ENCODE data around the gene HCFC1. TPM values are rescaled to one million over a fixed set of nuclear protein-coding genes. Genes with fewer than 3 reads are reported as not detected.

The HCFC1 gene
- total RNA-seq, 1 experiment from 2014 or later = 64.9 TPM

- DNase-seq = no peak
- H3K36me3 ChIP-seq (replicated peaks; ENCODE audit: control insufficient read depth, insufficient read depth, low read length) = peaks cover 2% of the 10 kb centered on the region
Observed at GRCh38 chrX:153934148-153934761, 37.4 kb downstream of the HCFC1 start.

DNA sequence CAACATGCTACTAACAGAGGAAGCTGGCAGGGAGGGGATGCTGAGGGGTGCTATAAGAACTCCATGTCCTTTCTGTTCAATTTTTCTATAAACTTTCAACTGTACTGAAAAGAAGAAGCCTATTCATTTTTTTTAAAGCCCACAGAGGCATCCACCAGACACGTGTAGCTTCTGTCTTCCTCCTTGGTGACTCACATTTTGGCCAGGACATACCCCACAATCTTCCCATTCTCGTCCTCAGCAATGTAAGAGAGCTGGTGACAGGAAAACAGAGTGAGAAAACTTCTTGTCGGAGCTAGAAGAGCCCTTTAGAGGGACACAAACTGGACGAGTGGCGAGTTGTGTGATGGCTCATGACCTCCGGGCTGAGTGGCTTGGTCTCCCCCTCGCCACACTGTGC is 37.9 kb downstream of the HCFC1 start:
- no peaks in the 10 kb centered on the region for H3K27me3 ChIP-seq (ENCODE audit: control insufficient read depth, insufficient read depth, low read length)
- H3K36me3 ChIP-seq (replicated peaks; ENCODE audit: control insufficient read depth, insufficient read depth, low read length) = peaks cover 2% of the 10 kb centered on the region
- DNase-seq = no peak
- no peak overlapping the region; the same call in 1 of the 2 replicates for H3K4me3 ChIP-seq (ENCODE audit: insufficient read depth, low read depth, low read length)

More at GRCh38 chrX:153934148-153934761, 37.4 kb downstream of the HCFC1 start:
- Histone ChIP-seq H3K27me3 (ENCODE audit: control insufficient read depth, insufficient read depth, low read length) (no peaks in the 10 kb centered on the region), H3K4me3 (ENCODE audit: insufficient read depth, low read depth, low read length) (peak overlapping the region; percentile 60)

DNA sequence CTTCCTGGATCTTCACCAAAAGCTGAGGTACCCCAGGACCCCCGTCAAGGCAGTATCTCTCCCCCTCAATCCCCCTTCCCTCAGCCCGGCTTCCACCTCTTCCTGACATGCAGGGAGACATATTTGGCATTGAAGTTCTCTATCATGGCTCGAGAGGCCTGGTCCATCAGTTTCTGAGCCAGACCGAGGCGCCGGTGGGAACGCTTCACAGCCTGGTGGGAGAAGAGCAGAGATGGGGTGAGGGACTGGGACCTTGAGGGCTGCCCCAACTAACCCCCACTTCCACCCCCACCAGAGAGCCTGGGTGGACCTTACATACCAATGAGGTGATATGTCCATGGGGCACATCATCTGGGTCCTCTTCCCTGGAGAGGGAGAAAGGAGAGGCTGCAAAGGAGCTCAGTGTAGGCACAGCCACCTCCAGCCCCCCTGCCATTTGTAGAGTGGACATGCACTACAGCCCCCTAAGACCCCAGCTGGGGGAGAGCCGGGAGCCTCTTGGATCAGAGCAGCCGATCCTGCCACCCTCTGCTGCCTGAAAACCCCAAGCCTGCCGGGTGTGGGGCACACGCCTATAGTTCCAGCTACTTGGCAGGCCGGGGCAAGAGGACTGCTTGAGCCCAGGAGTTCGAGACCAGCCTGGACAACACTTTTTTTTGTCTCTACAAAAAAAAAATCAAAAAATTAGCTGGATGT is 39.2 kb downstream of the HCFC1 start:
- H3K36me3 ChIP-seq (replicated peaks; ENCODE audit: control insufficient read depth, insufficient read depth, low read length) = peaks cover 2% of the 10 kb centered on the region
- DNase-seq = no peak
- H3K4me3 ChIP-seq (ENCODE audit: insufficient read depth, low read depth, low read length) = no peak overlapping the region
- no peaks in the 10 kb centered on the region for H3K27me3 ChIP-seq (ENCODE audit: control insufficient read depth, insufficient read depth, low read length)

DNA sequence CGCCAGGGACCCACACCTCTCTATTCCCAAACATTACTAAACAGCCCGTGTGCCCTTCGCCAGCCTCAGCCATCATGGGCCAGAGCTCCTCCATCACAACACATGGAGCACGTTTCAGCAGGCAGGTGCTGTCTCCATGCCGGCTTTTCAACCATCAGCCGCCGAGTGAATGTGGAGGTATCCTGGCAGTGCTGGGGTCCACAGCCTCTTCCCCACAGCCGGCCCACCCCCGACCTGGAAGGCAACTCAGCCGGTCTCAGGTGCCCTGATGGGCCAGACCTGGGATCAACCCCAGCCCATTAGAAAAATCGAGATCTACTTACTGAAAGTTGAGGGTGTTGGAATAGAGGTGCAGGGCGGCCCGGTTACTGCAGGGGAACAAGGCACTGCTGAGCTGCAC is 39.9 kb downstream of the HCFC1 start:
- DNase-seq = no peak
- H3K36me3 ChIP-seq (replicated peaks; ENCODE audit: control insufficient read depth, insufficient read depth, low read length) = peaks cover 2% of the 10 kb centered on the region
- no peaks in the 10 kb centered on the region for H3K27me3 ChIP-seq (ENCODE audit: control insufficient read depth, insufficient read depth, low read length)
- no peak overlapping the region for H3K4me3 ChIP-seq (ENCODE audit: insufficient read depth, low read depth, low read length)

- H3K36me3 ChIP-seq (replicated peaks; ENCODE audit: control insufficient read depth, insufficient read depth, low read length) = peaks cover 2% of the 10 kb centered on the region
- H3K4me3 ChIP-seq (ENCODE audit: insufficient read depth, low read depth, low read length) = no peak overlapping the region
- no peak for DNase-seq
- no peaks in the 10 kb centered on the region for H3K27me3 ChIP-seq (ENCODE audit: control insufficient read depth, insufficient read depth, low read length)
Observed at GRCh38 chrX:153931151-153931550, 40.5 kb downstream of the HCFC1 start.

DNA sequence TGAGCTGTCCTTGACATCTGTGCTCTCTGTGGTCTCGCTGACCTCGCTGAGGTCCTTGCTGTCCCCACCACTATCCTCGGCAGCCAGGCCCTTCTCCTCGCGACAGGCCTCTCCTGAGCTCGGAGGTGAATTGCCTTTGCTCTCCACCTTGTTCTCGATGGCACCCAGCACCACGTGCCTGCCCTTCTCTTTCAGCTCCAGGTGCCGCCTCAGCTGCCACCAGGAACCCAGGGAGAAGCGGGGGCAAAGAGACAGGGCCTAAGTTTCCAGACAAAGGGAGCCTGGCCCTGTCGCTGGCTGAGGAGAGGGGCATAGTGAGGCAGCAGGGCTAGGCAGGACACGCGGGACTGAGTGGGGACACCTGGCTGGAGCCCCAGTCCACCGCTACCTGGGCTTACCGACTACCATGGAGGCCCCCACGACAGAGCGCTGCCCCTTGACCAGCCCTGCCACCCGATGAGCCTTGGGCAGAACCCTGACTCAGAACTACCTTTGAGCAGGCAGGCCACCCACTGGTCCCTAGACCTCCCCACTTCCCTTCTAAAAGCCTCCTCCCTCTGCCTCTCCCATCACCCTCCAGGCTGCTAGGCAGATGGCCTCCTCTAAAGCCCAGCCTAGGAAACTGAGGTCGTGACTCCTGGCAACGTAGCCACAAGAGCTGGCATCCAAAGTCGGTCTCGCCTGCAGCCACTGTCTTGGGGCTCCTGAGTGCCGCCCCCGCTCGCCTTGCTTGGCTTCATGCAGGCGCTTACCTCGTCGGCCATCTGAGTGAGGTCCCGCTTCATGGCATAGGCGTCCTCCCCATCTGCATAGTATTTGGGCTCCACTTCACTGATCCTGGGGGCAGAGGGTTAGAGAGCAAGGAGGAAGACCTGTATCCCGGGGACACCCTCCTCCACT is 41.4 kb downstream of the HCFC1 start:
- Histone ChIP-seq H3K4me3 (ENCODE audit: insufficient read depth, low read depth, low read length) (no peak overlapping the region), H3K36me3 (replicated peaks; ENCODE audit: control insufficient read depth, insufficient read depth, low read length) (peaks cover 2% of the 10 kb centered on the region), H3K27me3 (ENCODE audit: control insufficient read depth, insufficient read depth, low read length) (no peaks in the 10 kb centered on the region)
- no peak for DNase-seq

DNA sequence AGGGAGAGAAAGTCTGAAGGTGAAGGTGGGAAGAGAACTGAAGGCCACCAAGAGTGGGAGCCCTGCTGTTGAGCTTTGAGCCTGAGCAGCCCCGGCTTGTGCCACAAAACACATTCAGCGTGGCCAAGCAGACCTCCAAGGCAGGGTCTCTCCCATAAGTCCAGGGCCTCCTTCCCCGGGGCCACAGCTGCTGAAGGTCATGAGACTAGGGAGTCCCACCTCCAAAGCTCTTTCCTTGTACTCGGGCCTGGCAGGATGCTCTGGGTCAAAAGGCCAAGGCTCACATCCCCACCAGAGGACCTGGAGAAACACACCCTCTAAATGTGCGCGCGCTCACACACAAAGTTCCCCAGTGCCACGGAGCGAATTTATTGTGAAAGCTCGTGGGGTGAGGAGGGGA is 42.0 kb downstream of the HCFC1 start:
- Histone ChIP-seq H3K4me3 (ENCODE audit: insufficient read depth, low read depth, low read length) (no peak overlapping the region), H3K36me3 (replicated peaks; ENCODE audit: control insufficient read depth, insufficient read depth, low read length) (peaks cover 2% of the 10 kb centered on the region), H3K27me3 (ENCODE audit: control insufficient read depth, insufficient read depth, low read length) (no peaks in the 10 kb centered on the region)
- no peak for DNase-seq

- Histone ChIP-seq H3K36me3 (replicated peaks; ENCODE audit: control insufficient read depth, insufficient read depth, low read length) (peaks cover 2% of the 10 kb centered on the region), H3K4me3 (ENCODE audit: insufficient read depth, low read depth, low read length) (no peak overlapping the region; the same call in 1 of the 2 replicates), H3K27me3 (ENCODE audit: control insufficient read depth, insufficient read depth, low read length) (no peaks in the 10 kb centered on the region)
- no peak for DNase-seq
Observed at GRCh38 chrX:153928846-153929245, 42.8 kb downstream of the HCFC1 start.

DNA sequence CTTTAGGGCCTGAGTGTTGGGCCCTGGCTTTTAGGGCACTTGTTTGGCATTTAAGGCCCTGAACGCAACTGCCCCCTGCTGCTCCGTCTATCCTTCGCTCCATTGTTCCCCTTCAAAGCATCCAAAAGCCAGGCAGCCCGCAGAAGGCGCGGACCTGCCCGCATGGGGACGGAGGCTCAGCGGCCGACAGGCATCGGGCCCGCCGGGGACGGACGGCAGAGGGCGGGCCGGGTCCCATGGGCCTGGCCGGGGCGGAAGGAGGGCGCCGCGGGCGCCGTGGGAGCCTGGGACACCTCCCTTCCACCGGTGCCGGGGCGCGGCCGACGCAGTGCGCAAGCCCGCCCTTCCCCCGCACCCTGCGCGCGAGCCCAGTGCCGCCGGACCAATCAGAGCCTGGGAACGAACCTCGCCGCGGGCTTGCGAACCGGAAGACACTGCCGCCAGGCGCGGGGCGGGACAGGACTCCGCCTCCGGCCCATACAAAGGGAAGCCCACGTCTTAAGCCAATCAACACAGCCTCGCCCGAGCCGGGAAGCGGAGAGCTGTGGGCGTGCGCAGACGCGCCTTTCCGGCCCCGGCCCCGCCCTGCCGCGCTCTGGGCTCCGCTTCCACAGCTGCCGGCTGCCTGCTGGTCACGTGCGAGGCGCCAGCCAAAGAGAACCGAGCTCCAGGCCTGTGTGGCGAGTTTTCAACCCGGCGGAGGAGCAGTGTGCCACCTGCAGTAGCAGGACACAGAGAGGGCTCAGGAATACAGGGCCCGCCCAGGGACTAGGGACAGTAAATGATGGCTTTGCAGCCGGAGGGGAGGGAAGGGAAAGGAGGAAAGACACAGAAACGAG is 43.5 kb downstream of the HCFC1 start:
- H3K4me3 ChIP-seq (ENCODE audit: insufficient read depth, low read depth, low read length) = peak overlapping the region; percentile 66
- H3K27me3 ChIP-seq (ENCODE audit: control insufficient read depth, insufficient read depth, low read length) = no peaks in the 10 kb centered on the region
- DNase-seq = peak; percentile 97
- H3K36me3 ChIP-seq (replicated peaks; ENCODE audit: control insufficient read depth, insufficient read depth, low read length) = peaks cover 2% of the 10 kb centered on the region

DNA sequence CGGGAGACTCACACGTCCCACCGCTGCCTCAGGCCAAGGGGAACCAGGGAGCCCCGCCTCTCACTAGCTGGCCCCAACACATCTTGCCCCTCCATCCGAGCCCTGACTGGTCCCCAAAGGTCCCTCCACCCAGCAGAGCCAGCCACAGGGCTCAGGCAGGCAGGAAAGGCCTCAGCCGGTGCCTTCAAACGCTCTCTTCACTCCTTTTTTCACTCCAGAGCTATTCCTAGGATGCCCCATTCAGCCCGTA is 44.0 kb downstream of the HCFC1 start:
- peak overlapping the region; percentile 66 for H3K4me3 ChIP-seq (ENCODE audit: insufficient read depth, low read depth, low read length)
- no peak for DNase-seq
- H3K36me3 ChIP-seq (replicated peaks; ENCODE audit: control insufficient read depth, insufficient read depth, low read length) = peaks cover 2% of the 10 kb centered on the region
- no peaks in the 10 kb centered on the region for H3K27me3 ChIP-seq (ENCODE audit: control insufficient read depth, insufficient read depth, low read length)

DNA sequence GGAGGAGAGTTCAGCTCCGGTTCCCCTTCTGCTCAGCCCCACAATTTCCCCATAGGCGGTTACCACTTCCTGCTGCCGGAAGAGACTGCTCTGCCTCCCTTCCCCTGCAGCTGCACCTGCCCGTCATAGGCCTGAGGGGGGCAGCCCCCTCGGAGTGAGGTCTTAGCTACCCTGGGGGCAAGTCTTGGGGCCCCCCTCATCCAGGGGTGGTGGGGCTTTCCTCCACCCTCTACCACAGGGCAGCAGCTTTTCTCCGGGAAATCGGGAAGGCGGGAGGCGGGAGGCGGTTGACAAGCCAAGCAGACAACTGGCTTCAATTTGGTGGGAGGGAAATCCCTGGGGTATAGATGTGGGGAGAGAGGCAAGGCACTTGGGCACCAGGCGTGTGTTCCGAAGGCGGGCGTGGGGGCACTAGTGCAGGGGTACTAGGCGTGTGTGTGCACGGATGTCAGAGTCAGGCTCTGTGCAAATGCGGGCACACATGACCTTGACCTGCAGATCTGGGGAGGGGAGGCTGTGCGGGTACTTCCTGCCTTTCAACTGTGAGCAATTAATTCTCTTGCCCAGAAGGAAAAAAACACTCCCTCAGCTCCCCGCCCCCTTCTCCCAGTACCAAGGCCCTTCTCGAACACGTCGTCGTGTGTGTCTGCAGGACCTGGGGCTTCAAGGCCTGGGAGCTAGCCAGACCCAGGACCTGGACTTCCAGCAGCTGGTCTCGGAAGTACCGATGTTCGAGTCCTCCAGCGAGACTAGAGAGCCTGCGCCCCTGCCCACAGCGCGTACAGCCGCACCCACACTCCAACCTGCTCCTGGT is 44.6 kb downstream of the HCFC1 start:
- Histone ChIP-seq H3K27me3 (ENCODE audit: control insufficient read depth, insufficient read depth, low read length) (no peaks in the 10 kb centered on the region), H3K36me3 (replicated peaks; ENCODE audit: control insufficient read depth, insufficient read depth, low read length) (peaks cover 2% of the 10 kb centered on the region), H3K4me3 (ENCODE audit: insufficient read depth, low read depth, low read length) (peak overlapping the region; percentile 66)
- no peak for DNase-seq

DNA sequence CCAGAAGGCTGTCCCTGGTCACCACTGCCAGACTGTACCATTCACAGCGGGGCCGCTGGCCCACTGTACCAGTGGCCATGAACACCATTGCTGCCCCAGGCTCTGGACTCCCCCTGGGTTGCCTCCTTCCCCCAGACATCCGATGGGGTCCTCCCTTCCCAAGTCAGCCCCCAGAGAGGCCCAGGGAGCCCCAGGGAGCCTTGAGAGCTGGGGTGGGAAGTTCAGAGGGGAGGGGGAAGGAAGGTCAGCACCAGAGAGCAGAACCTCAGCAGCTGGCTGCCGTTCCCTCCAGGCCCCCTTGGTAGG is 45.1 kb downstream of the HCFC1 start:
- peaks cover 2% of the 10 kb centered on the region for H3K36me3 ChIP-seq (replicated peaks; ENCODE audit: control insufficient read depth, insufficient read depth, low read length)
- H3K4me3 ChIP-seq (ENCODE audit: insufficient read depth, low read depth, low read length) = peak overlapping the region; percentile 66
- DNase-seq = peak; percentile 81
- no peaks in the 10 kb centered on the region for H3K27me3 ChIP-seq (ENCODE audit: control insufficient read depth, insufficient read depth, low read length)

DNA sequence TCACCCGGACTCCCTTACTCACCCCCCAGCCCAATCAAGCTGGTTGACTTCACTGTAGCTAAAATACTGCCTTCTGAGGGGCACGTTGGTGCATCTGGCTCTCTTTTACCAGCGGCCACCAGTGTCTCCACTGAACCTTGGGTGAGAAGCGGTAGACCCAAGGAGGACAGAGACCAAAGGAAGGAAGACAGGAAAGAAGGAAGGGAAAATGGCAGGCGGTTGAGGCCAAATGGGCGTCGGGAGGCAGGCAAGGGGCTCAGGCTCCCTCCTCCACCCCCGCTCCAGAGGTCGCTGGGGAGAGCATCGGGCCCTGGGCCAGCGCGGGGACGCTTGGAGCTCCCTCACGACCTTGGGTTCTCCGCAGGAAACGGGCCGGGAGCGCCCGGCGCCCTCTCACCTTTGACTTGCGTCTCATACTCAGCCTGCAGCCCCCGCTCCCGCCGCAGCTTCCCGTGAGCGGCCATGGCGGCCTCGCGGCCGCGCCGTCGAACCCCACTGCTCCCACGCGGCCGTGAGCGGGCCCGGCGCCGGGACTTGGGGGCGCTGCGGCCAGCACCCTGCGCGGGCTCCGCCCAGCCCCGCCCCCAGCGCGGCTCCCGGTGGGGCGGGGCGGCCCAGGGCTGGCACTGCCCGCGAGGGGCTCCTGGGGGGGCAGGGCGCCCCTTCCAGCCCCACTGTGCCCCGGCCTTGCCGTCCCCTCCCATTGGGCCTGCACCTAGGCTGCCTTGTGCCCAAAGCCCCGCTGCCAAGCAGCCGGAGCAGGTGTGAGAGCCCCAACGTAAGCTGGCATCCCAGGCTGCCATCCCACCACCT is 45.7 kb downstream of the HCFC1 start, which contains the start of gene ARHGAP4:
Gene ARHGAP4 (minus strand): TSS at position 526 of the 813 bp plus-strand sequence. CDS start 62 bp downstream, at position 464.
- Histone ChIP-seq H3K36me3 (replicated peaks; ENCODE audit: control insufficient read depth, insufficient read depth, low read length) (no peaks in the 10 kb centered on the region; the same call in 1 of the 2 replicates), H3K4me3 (ENCODE audit: insufficient read depth, low read depth, low read length) (peak within 1 kb of the TSS; percentile 66), H3K27me3 (ENCODE audit: control insufficient read depth, insufficient read depth, low read length) (no peaks in the 10 kb centered on the region)
- DNase-seq = peak; percentile 82

All from H7 (cell line).